ENCODE results near the gene SART3.
"Not testable (repeated sequence)": the region's sequence is repeated elsewhere in the genome, so short reads cannot be mapped to it uniquely, and the experiment has no call there.

Gene SART3

DNA sequence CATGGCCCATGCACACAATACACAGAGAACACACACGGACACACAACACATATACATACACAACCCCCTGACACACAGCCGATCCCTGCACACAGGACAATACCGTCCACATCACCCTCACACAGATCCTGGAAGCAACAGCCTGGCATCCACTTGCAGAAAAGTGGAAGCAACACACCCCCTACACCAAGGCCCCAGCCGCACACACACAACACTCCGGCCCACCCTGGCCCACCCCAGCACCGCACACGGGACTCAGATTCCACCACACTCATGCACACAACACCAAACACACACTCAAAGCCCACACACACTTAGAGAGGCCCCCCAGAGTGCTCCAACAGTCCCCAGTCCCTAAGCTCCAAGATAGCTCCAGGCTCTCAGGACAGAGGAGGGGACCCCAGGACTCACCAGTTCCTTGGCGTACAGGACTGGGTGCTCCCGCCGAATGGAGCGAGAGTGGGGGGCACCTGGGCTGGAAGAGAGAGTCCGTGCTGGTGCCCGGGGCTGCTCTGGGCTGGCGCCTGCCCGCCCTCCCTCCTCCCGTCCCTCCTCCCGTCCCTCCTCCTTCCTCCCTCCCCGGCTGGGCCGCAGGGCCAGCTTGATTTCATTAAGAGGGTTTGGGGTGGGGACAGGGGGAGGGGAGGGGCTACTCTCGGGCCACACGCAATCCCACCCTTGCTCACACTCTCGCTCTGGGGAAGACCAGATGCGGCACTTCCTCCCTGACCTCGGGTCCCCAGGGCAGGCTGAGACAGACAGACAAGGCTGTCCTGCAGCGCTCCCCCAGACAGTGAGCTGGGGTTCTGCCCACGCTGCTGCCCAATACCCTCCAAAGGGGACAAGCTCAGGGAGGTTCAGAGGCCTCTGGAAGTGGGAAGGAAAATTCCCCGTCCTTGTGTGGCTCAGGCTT is 36.8 kb upstream of the SART3 start, which contains the start of gene TMEM119:
Gene TMEM119 (minus strand): TSS at position 526 of the 913 bp plus-strand sequence. CDS start 5,701 bp downstream, outside the sequence.
- DNase-seq (ENCODE audit: low spot score) = no peak

DNA sequence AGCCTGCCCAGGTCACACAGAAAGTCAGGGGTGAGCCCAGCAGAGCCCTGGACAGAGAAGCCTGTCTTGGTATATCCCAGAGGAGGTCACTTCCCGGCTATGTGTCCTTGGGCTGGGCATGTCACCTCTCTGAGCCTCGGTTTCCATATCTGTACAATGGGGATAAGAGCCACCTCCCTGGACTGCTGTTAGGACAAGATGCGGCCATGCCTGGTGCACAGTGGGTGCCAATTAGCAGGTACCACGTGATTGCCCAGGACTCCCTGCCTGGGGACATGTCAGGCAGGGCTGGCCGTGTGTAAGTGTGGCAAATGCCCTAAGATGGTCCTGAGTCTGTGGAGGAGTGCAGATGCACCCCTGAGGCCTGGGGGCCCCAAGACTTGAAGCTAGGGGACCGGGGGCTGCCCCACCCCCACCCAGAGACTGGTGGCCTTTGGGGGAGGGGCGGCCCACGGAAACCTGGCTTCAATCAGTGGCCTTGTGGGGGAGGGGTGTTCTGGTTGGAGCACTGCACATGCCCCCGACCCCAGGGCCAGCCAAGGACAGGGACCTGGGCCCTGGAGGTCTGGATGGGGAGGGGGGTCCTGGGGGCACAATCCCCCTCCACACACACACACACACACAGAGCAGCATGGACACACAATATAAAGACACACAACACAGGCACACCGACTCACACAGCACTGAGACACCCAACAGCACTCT is 36.0 kb upstream of the SART3 start:
- DNase-seq (ENCODE audit: low spot score) = no peak

DNA sequence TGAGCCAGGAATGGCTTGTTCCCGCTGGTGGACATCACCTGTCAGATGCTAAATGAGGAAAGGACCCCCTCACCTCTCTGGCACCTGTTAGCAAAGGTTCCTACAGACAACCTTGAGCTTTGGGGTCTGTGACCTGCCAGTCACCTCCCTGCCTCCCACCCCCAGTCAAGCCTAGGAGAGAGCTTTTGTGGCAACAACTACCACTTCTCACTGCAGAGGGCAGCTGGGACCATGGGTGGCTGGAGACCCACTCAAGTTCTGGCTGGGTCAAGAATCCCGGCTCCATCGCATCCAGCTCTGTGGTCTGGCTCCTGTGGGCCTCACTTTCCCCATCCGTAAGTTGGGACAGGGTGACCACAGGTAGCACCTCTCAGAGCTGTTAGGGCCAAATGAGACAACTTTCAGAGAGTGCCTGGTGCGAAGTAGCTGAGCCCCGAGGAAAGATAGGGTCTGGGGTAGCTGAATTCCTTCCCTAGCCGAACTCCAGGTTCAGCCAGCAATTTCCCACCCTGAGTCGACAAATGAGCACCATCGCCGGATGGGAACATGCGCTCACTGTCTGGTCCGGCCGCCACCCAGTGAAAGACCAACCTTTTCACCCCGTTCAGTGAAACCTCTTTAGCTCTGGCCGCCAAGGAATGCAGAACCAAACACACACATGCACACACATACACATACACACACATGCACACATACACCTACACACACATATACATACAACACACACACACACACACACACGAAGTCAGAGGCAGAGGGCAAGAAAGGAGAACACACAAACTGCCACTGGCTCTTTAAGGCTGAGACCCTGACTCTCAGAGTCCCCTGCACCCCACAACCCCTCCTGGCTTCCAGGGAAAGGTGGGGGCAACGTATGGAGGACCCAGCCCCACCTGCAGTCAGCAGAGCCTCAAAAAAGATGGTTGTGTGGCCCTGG is 35.0 kb upstream of the SART3 start:
- DNase-seq (ENCODE audit: low spot score) = no peak

DNA sequence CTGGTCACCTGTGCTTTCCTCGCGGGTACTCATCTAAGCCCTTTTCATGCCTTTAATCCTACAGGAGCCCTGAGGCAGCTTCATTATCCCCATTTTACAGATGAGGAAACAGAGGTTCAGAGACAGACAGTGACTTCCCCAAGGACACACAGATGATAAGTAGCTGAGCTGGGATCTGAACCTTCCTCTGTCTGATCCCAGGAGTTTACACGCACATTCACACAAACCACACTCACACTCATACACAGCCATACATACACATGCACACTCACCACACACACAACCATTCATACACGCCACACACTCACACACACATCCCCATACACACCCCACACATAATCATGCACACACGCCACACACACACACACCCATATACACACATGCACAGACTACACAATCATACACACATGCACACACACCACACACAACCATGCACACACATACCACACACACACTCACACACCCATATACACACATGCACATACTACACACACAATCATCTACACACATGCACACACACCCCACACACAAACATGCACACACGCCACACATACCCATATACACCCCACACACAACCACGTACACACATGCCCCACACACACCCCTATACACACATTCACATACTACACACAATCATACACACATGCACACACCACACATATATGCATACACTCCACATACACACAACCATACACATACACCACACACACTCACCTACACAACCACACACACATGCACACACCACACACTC is 34.2 kb upstream of the SART3 start:
- DNase-seq (ENCODE audit: low spot score) = no peak

DNA sequence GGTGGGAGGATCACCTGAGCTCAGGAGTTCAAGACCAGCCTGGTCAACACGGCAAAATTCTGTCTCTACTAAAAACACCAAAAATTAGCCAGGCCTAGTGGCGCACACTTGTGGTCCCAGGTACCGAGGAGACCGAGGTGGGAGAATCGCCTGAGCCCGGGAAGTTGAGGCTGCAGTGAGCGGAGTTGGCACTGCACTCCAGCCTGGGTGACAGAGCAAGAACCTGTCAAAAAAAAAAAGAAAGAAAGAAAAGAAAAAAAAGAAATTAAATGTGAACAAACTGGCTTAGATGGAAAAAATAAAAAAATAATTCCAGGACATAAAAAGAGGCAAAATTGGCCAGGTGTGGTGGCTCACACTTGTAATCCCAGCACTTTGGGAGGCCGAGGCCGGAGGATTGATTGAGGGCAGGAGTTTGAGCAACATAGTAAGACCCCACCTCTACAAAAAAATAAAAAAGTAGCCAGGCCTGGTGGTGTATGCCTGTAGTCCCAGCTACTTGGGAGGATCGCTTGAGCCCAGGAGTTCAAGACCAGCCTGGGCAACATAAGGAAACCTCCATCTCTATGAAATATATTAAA is 33.4 kb upstream of the SART3 start:
- no peak for DNase-seq (ENCODE audit: low spot score)

DNA sequence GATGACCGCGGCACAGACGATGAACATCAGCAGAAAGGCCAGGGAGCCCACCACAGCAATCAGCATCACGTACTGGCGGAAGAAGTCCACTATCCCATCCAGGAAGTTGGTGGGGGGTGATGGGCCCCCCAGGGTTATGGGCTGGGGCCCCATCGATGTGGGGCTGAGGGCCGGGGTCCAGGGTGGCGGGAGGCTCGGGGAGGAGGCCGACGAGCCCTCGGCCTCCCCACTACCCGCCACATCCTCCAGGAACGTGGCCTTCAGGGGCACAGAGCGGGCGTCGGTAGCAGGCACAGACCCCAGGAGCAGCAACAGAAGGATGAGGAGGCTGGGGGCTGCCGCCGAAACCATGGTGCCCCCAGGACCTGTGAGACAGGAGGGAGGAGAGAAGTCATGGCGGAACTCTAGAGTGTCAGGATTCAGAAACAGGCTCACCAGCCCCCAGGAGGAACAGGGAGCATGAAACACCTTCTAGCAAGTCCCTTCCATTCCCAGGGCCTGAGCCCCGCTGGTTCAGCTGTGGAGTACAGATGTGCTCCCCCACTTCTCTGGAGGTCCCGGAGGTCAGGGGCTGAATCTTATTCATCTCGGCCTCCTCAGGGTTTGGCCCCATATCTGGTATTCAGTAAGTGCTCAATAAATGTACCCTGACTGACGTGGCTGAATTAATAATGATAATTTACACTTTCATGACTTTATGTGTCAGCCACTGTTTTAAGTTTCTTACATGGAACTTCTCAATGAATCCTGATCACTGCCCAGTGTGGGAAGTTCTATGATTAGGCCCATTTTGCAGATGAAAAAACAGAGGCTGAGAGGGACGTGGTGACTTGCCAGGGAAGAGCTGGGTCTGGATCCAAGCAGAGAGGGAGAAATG is 31.3 kb upstream of the SART3 start:
- DNase-seq (ENCODE audit: low spot score) = no peak

DNA sequence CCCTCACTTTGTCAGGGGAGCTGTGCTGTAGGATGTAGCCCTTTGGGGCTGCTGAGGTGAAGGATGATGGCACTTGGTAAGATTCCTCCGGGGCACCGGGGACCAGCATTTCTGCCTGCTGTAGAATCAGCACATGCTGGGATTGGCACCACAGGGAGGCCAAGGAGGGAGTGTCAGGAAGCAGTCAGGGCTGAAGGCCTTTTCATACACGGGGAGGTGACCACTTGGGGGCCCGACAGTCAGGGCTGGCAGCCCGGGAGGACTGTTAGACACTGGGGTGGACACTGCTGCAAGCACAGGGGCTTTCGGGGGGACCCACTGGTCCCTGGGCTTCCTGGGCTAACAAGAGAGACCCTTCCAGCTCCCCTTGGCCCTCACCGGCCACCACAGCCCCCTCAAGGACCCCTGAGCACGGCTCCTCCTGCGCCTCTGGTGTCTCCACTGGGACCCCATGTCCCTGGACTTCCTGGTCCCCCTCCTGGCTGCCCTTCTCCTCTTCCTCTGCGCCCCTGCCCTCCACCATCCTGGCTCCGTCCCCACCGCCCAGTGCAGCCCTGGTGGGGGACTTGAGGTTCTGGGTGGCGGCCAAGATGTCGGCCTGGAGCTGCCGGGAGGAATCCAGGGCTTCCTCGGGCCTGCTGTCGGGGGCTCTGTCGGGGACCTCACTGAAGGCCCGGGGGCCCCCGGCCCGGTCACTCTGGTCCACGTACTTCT is 30.5 kb upstream of the SART3 start:
- DNase-seq (ENCODE audit: low spot score) = no peak

DNA sequence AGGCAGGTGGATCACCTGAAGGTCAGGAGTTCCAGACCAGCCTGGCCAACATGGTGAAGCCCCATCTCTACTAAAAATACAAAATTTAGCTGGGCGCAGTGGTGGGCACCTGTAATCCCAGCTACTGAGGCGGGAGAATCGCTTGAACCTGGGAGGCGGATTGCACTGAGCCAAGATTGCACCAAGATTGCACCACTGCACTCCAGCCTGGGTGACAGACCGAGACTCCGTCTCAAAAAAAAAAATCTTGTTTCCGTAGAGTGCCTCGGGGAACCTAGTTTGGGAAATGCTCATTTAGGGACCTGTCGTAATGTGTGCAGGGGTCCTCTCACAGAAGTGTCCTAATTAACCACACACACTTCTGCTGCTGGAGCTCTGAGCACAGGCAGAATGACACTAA is 29.5 kb upstream of the SART3 start:
- not testable (repeated sequence) for DNase-seq (ENCODE audit: low spot score)

DNA sequence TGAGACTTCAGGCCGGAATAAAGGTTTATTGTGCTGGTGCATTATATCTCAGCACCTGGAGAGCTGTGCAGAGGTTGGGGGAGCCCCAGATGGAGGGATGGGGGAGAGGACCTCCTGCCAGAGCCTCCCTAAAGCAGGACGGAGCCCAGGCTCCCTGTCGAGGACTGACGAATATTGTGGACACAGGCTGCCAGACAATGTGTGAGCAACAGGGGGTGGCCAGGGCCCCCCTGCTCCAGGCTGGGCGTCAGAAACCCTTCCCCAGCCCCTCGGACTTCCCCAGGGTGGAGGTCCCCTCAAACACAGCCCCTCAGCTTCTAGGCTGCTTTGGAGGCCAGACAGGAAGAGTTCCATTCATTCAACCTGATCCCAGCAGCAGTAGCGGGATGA is 28.9 kb upstream of the SART3 start:
- no peak for DNase-seq (ENCODE audit: low spot score)

DNA sequence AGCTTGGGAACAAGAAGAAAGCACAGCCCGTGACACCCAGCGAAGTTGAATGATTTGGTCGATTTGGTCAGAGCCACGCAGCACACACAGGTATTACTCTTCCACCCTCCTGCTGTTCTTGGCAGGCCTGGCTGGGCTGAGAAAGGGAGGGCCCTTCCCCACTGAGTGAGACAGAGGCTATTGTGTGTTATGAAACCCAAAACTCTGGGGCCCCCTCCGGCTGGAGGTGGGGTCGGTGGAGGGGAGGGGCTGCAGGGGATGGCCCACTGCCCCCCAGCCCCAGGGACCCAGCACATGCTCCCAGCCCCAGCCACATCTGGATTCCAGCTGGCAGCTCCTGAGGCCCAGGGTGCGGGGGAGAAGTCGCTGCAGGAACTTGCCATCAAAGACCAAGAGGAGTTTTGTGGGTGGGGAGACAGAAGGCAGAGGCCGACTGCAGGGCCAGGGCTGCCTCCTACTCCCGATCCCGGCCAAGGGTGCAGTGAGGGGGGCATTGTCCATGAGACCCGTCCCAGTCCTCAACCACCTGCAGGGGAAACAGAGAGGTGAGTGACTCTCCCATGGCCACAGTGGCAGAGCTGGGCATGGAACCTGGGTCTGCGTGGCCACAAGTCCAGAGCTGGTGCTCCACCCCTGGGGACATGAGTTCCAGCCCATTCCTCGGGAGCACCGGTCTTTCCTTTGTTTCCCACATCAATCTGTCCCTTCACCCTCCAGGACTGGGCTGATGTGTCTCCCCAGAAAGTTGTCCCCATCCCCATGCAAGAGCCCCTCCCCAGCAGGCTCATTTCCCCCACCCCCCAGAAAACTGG is 28.3 kb upstream of the SART3 start:
- DNase-seq (ENCODE audit: low spot score) = no peak

DNA sequence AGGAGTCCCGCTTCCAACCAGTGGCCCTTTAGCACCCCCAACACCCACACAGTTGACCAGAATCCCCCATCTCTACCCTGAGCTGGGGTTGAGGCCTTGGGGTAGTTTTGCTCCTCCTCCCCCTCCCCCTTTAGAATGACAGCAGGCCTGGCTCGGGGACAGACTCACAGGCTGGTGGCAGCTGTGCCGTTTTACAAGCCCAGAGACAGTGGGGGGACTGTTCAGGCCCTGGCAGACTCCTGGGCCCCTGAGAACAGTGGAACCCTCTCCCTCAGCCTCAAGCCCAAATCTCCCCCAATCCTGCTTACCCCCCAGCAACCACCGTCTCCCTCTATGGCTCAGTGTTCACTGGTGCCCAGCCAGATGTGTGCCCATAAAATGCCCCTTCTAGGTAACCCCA is 26.9 kb upstream of the SART3 start:
- DNase-seq (ENCODE audit: low spot score) = no peak

DNA sequence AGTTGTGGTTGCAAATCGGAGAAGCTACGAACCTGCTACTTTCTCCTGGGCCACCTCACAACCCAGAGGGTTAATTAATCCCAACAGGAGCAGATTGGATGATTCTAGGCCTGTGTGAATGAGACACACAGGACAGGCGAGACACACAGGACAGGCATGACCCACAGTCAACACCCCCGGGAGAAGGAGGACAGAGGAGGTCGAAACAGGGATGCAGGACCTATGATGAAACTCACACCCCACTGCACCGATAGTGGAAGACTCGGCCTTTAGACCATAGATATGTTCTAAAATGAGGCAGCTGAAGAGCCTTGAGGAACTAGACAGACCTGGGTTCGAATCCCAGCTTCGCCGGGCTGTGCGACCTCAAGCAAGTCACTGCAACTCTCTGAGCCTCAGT is 25.3 kb upstream of the SART3 start:
- no peak for DNase-seq (ENCODE audit: low spot score)

DNA sequence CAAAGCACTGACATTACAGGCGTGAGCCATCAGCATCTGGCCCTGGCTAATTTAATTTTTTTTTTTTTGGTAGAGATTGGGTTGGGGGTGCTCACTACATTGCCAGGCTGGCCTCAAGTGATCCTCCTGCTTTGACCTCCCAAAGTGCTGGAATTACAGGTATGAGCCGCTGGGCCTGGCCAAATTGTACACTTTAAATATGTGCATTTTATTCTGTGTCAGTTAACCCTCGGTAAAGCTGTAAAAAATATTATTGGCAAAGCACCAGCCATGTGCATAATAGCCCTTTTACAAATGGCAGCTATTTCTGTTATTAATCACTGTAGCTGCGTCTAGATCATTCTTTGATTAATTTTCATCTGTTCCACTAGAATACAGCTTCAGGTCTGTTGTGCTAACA is 24.9 kb upstream of the SART3 start:
- no peak for DNase-seq (ENCODE audit: low spot score)

DNA sequence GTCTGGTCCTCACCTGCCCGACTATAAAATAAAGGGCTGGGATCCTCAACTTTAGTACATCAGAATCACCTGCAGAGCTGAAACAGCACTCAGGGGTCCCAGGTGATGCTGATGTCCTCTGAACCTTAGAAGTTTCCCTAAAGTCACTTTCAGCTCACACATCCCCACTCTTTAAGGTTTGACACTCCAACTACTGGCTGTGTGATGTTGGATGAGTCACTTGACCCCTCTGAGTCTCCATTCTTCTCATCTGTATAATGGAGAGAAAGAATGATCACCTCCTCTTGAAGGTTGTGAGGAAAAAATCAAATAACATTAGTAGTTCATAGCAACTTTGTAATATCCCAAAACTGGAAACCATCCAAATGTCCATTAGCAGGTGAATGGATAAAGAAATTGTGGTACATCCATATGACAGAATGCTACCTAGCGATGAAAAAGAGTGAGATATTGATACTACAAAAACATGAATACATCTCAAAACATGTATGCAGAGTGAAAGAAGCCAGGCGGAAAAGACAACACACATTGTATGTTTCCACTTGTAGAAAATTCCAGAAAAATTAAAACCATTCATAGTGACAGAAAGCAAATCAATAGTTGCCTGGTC is 23.6 kb upstream of the SART3 start:
- no peak for DNase-seq (ENCODE audit: low spot score)

DNA sequence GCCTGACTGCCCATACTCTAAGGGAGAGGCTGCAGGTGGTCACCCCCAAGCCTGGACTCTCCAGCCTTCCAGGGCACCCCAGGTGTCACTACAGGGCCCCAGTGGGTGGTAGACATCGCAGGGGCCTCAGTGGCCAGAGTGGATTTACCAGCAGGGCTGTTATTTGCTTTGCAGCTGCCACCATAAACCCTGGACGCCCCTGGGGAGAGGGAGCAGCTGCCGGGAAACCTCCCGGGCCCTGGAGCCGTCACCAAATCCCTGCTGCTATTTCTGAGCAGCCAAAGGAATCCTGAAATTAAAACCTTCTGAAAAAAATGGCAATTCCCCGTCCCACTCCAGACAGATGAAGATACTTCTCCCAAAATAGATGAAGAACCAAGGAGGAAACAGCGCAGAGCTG is 23.0 kb upstream of the SART3 start:
- no peak for DNase-seq (ENCODE audit: low spot score)

DNA sequence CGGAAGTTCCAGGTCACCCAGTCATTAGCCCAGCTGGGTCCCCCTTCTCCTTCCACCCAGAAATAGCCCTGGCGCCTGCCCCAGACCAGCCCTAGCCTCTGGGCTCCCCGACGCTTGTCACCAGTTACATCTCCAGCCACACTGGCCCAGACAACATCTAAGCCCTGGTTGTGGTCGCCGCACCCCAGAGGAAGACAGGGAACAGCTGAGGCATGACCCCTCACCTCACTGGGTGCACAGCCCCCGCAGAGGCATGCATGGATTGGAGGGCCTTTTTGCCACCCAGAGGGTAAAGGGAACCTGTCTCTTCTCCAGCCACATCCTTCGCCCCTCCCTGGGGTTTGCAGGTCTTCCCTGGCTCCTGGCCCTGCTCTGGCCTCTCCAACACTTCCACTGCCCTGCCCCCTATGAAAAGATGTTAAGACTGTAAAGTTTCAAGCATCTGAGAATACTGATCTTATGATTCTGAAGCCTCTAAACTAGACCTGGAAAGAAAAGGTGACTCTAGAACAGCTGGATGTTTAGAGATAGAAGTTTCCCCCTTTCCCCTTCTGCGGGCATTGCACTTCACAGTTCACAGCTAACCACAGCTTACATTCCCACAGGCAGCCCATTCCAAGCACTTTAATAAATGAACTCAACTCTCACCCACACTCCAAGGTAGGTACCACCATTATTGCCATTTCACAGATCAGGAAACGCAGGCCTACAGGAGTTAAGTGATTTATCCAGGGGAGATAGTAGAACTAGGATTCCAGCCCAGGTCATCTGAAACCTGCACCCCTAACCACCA is 22.2 kb upstream of the SART3 start:
- no peak for DNase-seq (ENCODE audit: low spot score)

DNA sequence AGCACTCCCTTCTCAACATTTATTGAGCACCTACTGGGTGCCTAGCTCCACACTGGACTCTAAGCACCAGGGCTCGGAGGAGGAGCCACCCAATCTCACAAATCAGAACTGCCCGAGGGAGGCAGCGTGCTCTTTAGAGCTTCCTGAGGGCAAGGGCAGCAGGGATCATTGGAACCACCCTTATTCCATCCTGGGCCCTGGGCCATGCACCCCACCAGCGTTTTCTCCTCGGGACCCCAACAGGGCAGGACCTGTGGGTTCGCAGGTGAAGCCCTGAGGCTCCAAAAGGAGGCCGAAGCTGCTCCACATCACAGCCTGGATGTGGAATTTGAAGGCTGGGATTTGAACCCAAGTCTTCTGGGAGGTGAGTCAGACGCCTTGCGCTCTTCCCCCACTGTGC is 21.5 kb upstream of the SART3 start:
- DNase-seq (ENCODE audit: low spot score) = no peak
